SK-N-SH (cell line): ENCODE results near the gene BCAR3. TPM values are rescaled to one million over a fixed set of nuclear protein-coding genes. Genes with fewer than 3 reads are reported as not detected.

Experiments
- CTCF ChIA-PET: fragments of 300-600, 350-600 bp; formaldehyde crosslinking; extraction: SDS; loops from one replicate; lab custom pipeline; 2021; lab: Yijun Ruan, JAX
- POLR2A ChIA-PET: fragments of 350-600 bp; sonication (Branson Sonifier 250); formaldehyde crosslinking; extraction: SDS; loops from one replicate; lab custom pipeline; 2020; ENCODE audit warnings: antibody characterized with exemption, inconsistent platforms; lab: Yijun Ruan, JAX
- DNase-seq: peaks from one replicate; pipeline ENCODE4 v3.0.0; 2012
- H2AFZ ChIP-seq: fragments of 200-600 bp; sonication (generic); 2 replicates; pipeline ENCODE4 v1.8.1; 2016; ENCODE audit warnings: antibody characterized with exemption, mild to moderate bottlenecking, low read depth
- H3F3A ChIP-seq: fragments of 200-600 bp; sonication (generic); replicated peaks from 2 replicates; pipeline ENCODE3; 2016; ENCODE audit warnings: antibody characterized with exemption, mild to moderate bottlenecking; ENCODE audit not compliant: insufficient read depth
- H3K27ac ChIP-seq, 2 experiments: fragments of 200-500 bp in 1 of 2; fragments of 200-600 bp in 1 of 2; sonication (Bioruptor generic) in 1 of 2; sonication (generic), shearing (Covaris generic) in 1 of 2; 2 replicates each; pipeline versions ENCODE4 v1.5.1 to v1.6.1; 2014 to 2016; ENCODE audit warnings: low read depth in 2 of 2, inconsistent platforms in 1 of 2, low read length in 1 of 2, mild to moderate bottlenecking in 1 of 2, mixed read lengths in 1 of 2
- H3K27me3 ChIP-seq: fragments of 200-600 bp; sonication (generic), shearing (Covaris generic); 2 replicates; pipeline ENCODE4 v1.6.1; 2016; ENCODE audit warnings: mixed run types; ENCODE audit not compliant: insufficient read depth
- H3K36me3 ChIP-seq, 2 experiments: fragments of 200-500 bp in 1 of 2; fragments of 200-600 bp in 1 of 2; sonication (Bioruptor generic) in 1 of 2; sonication (generic) in 1 of 2; replicated peaks in 1 of 2; 2 replicates each; pipeline versions ENCODE3 to v1.5.1; 2014 to 2016; ENCODE audit warnings: low read length in 1 of 2, mild to moderate bottlenecking in 1 of 2; ENCODE audit not compliant: insufficient read depth in 2 of 2, control insufficient read depth in 1 of 2
- H3K4me1 ChIP-seq, 2 experiments: fragments of 200-500 bp in 1 of 2; fragments of 200-600 bp in 1 of 2; sonication (Bioruptor generic) in 1 of 2; sonication (generic), shearing (Covaris generic) in 1 of 2; 2 replicates each; pipeline versions ENCODE4 v1.5.1 to v1.6.1; 2014 to 2016; ENCODE audit warnings: low read depth in 1 of 2, low read length in 1 of 2, mixed run types in 1 of 2; ENCODE audit not compliant: insufficient read depth in 2 of 2, control insufficient read depth in 1 of 2
- H3K4me2 ChIP-seq: fragments of 200-600 bp; sonication (generic), shearing (Covaris generic); 2 replicates; pipeline ENCODE4 v1.6.1; 2017; ENCODE audit warnings: mixed run types
- H3K4me3 ChIP-seq, 2 experiments: fragments of 200-500 bp in 1 of 2; fragments of 200-600 bp in 1 of 2; sonication (Bioruptor generic) in 1 of 2; sonication (generic), shearing (Covaris generic) in 1 of 2; 2 replicates each; pipeline versions ENCODE4 v1.5.1 to v1.8.1; 2014 to 2016; ENCODE audit warnings: low read depth in 2 of 2, inconsistent platforms in 1 of 2, low read length in 1 of 2, mild to moderate bottlenecking in 1 of 2, mixed read lengths in 1 of 2, moderate library complexity in 1 of 2
- H3K79me2 ChIP-seq: fragments of 200-600 bp; sonication (generic); 2 replicates; pipeline ENCODE4 v1.8.1; 2017; ENCODE audit warnings: mild to moderate bottlenecking; ENCODE audit not compliant: insufficient read depth
- H3K9ac ChIP-seq: fragments of 200-600 bp; sonication (generic); 2 replicates; pipeline ENCODE4 v1.6.1; 2017; ENCODE audit warnings: mixed run types
- H3K9me2 ChIP-seq: fragments of 200-600 bp; sonication (generic); 2 replicates; pipeline ENCODE4 v1.6.1; 2017; ENCODE audit warnings: mixed run types
- H3K9me3 ChIP-seq: fragments of 200-600 bp; sonication (generic); 2 replicates; pipeline ENCODE4 v1.6.1; 2017; ENCODE audit warnings: mixed run types, mild to moderate bottlenecking, moderate library complexity
- H4K20me1 ChIP-seq: fragments of 200-600 bp; sonication (generic); 2 replicates; pipeline ENCODE4 v1.6.1; 2017; ENCODE audit warnings: mild to moderate bottlenecking, mixed run types; ENCODE audit not compliant: insufficient read depth
- CHD2 ChIP-seq: fragments of 150-350 bp; IDR thresholded peaks from 2 replicates; pipeline ENCODE4 v1.6.1; 2018; ENCODE audit warnings: low read length; ENCODE audit not compliant: partially characterized antibody
- EP300 ChIP-seq, 2 experiments: IDR thresholded peaks; 2 replicates each; pipeline versions ENCODE4 v1.4.0 to v1.6.1; 2012; ENCODE audit warnings: borderline replicate concordance in 1 of 2, low read depth in 1 of 2, low read length in 1 of 2
- EZH2phosphoT487 ChIP-seq: fragments of 200-600 bp; sonication (generic); IDR thresholded peaks from 2 replicates; pipeline ENCODE4 v1.6.1; 2017; ENCODE audit warnings: low read depth, mixed run types, mild to moderate bottlenecking, antibody characterized with exemption, moderate library complexity, borderline replicate concordance
- FOSL2 ChIP-seq: IDR thresholded peaks from 2 replicates; pipeline ENCODE4 v1.4.0; 2012; ENCODE audit warnings: low read depth, mild to moderate bottlenecking, moderate library complexity, borderline replicate concordance
- GATA2 ChIP-seq: sonication (generic); formaldehyde crosslinking; IDR thresholded peaks from 2 replicates; pipeline ENCODE4 v1.5.0; 2020; ENCODE audit warnings: mild to moderate bottlenecking, missing genetic modification reagents
- JUND ChIP-seq: IDR thresholded peaks from 2 replicates; pipeline ENCODE4 v1.4.0; 2012
- MEF2A ChIP-seq: IDR thresholded peaks from 2 replicates; pipeline ENCODE4 v1.4.0; 2012; ENCODE audit warnings: low read depth, borderline replicate concordance
- MXI1 ChIP-seq: IDR thresholded peaks from 2 replicates; pipeline ENCODE4 v1.6.1; 2012; ENCODE audit warnings: mild to moderate bottlenecking, low read depth, low read length, improper control_type of control experiment
- NFIC ChIP-seq: IDR thresholded peaks from 2 replicates; pipeline ENCODE4 v1.4.0; 2012; ENCODE audit warnings: borderline replicate concordance
- POLR2AphosphoS5 ChIP-seq: IDR thresholded peaks from 2 replicates; pipeline ENCODE4 v1.6.1; 2012; ENCODE audit warnings: low read depth, low read length
- RAD21 ChIP-seq: IDR thresholded peaks from 2 replicates; pipeline ENCODE4 v1.6.1; 2012; ENCODE audit warnings: mild to moderate bottlenecking, low read length
- RXRA ChIP-seq: IDR thresholded peaks from 2 replicates; pipeline ENCODE4 v1.4.0; 2012; ENCODE audit warnings: low read depth, mild to moderate bottlenecking, borderline replicate concordance
- SMC3 ChIP-seq: IDR thresholded peaks from 2 replicates; pipeline ENCODE4 v1.6.1; 2012; ENCODE audit warnings: low read depth, low read length, improper control_type of control experiment
- TAF1 ChIP-seq: IDR thresholded peaks from 2 replicates; pipeline ENCODE4 v1.6.1; 2012; ENCODE audit warnings: low read depth, mild to moderate bottlenecking, low read length, moderate library complexity, borderline replicate concordance
- TCF12 ChIP-seq: IDR thresholded peaks from 2 replicates; pipeline ENCODE4 v1.4.0; 2012
- WGBS: methylation state at CpG from one replicate; pipeline ENCODE4 v1.1.6; 2017; ENCODE audit warnings: low lambda C conversion rate; 5-methylcytosine and 5-hydroxymethylcytosine counted together
- polyA plus RNA-seq, 3 experiments: library from polyadenylated mRNA; depleted of rRNA; stranded (reverse); fragments of >200 nt; gene quantifications; 2 replicates each; pipeline ENCODE4 v1.2.3, GENCODE V29; 2012
- TF ChIP-seq, protein P1 (sequence below): IDR thresholded peaks from 2 replicates; pipeline ENCODE4; 2012
- TF ChIP-seq, protein P2 (sequence below): IDR thresholded peaks from 2 replicates; pipeline ENCODE4 v1.4.0; 2012; ENCODE audit warnings: low read depth
- TF ChIP-seq, protein P3 (sequence below): IDR thresholded peaks from 2 replicates; pipeline ENCODE4 v1.6.1; 2012; ENCODE audit warnings: mild to moderate bottlenecking, low read depth, low read length, moderate library complexity

The BCAR3 gene
- polyA plus RNA-seq, 1 of the 3 experiments (the other 2 are of a cell fraction), result 58.4 TPM

DNA sequence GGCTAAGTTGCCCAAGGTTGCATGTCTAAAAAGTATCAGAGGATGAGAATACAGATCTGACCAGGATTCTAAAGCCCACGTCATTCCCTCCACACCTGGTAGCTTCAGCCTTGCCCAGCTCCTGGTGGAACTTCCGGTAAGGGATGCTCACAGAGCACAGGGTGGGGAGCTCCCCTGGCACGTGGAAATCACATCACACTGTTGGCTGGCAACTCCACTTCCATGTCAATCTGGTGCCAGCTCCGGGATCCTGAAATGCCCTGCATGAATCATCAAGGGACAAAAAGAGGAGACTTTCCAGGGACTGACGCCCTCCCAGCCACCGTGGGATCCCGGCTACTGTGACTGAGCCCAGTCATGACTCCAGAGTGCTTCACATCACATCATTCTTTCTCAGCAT, 12.4 kb upstream of the BCAR3 start:
- POLR2A ChIA-PET, result no interaction called here
- H3K27ac ChIP-seq, result peak overlapping the region in 1 of 2 experiments; percentile 94; a peak in 3 of 4 replicates
- no peak for DNase-seq

DNA sequence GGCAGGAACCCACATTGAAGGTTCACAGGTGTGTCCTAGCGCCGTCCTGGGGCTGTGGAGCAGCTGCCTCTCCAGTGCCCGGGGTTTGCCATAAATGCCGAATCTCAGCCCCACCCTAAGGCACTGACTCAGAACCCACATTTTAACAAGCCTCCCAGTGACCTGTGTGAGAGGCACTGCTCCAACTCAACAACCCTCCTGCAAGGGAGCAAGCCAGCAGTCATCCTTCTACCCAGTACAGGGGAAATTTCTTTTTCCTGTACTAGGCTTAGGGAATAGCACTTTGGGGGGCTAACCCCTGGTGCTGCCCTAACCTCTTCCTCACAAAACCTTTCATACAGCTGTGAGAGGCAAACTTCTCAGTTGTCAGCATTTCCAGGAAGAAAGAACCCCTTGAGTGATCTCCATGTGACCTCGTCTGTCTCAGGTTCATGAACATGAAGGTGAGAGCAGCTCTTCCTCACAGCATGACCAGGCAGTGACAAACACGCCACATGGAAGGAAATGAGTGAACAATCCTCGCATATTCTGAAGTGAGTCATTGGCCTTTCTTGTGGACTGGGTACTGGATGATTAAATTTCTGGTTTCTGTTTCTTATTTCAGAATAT, 11.4 kb upstream of the BCAR3 start:
- Histone ChIP-seq H3K4me3 (no peak overlapping the region), H3F3A (peaks cover 32% of the 10 kb centered on the region), H3K9ac (peak overlapping the region; percentile 76), H3K9me2 (no peaks in the 10 kb centered on the region), H2AFZ (no peak overlapping the region), H3K27ac (peak overlapping the region; percentile 35 to 94), H3K4me2 (peak overlapping the region; percentile 74), H3K36me3 (no peaks in the 10 kb centered on the region), H3K27me3 (no peaks in the 10 kb centered on the region), H3K4me1 (peaks cover 20 to 54% of the 10 kb centered on the region in 2 experiments; a peak in 3 of 4 replicates), H3K79me2 (peaks cover 12% of the 10 kb centered on the region; the same call in 1 of the 2 replicates), H3K9me3 (no peaks in the 10 kb centered on the region), H4K20me1 (no peaks in the 10 kb centered on the region)
- CTCF ChIA-PET, result interaction anchor here (0.7 to 3.1 kb wide), 4 partner anchors 9 to 120 kb away, joined by 3 to 13 read pairs (median 8); partner anchors contain the start of gene BCAR3
- 37% methylated on average over 7 of the region's 7 CpGs for WGBS
- POLR2A ChIA-PET, result no interaction called here
- no peak for DNase-seq
- no peak for TF ChIP-seq SMC3
- 0 out of 2 replicates have a peak, but pooled peaks have one; percentile 2 for TF ChIP-seq TAF1
- TF ChIP-seq, protein P1, sequence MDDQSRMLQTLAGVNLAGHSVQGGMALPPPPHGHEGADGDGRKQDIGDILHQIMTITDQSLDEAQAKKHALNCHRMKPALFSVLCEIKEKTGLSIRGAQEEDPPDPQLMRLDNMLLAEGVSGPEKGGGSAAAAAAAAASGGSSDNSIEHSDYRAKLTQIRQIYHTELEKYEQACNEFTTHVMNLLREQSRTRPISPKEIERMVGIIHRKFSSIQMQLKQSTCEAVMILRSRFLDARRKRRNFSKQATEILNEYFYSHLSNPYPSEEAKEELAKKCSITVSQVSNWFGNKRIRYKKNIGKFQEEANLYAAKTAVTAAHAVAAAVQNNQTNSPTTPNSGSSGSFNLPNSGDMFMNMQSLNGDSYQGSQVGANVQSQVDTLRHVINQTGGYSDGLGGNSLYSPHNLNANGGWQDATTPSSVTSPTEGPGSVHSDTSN, result peak; percentile 70
- TF ChIP-seq POLR2AphosphoS5, result peak; percentile 75; the same call in 1 of the 2 replicates
- TF ChIP-seq EZH2phosphoT487, result no peak
- peak; percentile 90 for TF ChIP-seq FOSL2
- peak; percentile 84 for TF ChIP-seq JUND
- peak; percentile 62; the same call in 1 of the 2 replicates for TF ChIP-seq NFIC
- TF ChIP-seq MXI1, result no peak
- TF ChIP-seq MEF2A, result 0 out of 2 replicates have a peak, but pooled peaks have one; percentile 17
- TF ChIP-seq, protein P2, sequence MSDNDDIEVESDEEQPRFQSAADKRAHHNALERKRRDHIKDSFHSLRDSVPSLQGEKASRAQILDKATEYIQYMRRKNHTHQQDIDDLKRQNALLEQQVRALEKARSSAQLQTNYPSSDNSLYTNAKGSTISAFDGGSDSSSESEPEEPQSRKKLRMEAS, result peak; percentile 98
- TF ChIP-seq RAD21, result no peak
- peak; percentile 89; the same call in 1 of the 2 replicates for TF ChIP-seq RXRA
- TF ChIP-seq, protein P3, sequence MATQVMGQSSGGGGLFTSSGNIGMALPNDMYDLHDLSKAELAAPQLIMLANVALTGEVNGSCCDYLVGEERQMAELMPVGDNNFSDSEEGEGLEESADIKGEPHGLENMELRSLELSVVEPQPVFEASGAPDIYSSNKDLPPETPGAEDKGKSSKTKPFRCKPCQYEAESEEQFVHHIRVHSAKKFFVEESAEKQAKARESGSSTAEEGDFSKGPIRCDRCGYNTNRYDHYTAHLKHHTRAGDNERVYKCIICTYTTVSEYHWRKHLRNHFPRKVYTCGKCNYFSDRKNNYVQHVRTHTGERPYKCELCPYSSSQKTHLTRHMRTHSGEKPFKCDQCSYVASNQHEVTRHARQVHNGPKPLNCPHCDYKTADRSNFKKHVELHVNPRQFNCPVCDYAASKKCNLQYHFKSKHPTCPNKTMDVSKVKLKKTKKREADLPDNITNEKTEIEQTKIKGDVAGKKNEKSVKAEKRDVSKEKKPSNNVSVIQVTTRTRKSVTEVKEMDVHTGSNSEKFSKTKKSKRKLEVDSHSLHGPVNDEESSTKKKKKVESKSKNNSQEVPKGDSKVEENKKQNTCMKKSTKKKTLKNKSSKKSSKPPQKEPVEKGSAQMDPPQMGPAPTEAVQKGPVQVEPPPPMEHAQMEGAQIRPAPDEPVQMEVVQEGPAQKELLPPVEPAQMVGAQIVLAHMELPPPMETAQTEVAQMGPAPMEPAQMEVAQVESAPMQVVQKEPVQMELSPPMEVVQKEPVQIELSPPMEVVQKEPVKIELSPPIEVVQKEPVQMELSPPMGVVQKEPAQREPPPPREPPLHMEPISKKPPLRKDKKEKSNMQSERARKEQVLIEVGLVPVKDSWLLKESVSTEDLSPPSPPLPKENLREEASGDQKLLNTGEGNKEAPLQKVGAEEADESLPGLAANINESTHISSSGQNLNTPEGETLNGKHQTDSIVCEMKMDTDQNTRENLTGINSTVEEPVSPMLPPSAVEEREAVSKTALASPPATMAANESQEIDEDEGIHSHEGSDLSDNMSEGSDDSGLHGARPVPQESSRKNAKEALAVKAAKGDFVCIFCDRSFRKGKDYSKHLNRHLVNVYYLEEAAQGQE, result 0 out of 2 replicates have a peak, but pooled peaks have one; percentile 31

More for the DNA sequence above, 12.4 kb upstream of the BCAR3 start:
- Histone ChIP-seq H4K20me1 (no peaks in the 10 kb centered on the region), H3F3A (peaks cover 32% of the 10 kb centered on the region), H3K4me1 (peaks cover 20 to 53% of the 10 kb centered on the region in 2 experiments; a peak in 3 of 4 replicates), H3K9ac (peak overlapping the region; percentile 76; the same call in 1 of the 2 replicates), H3K4me2 (peak overlapping the region; percentile 74), H2AFZ (no peak overlapping the region), H3K9me2 (no peaks in the 10 kb centered on the region), H3K9me3 (no peaks in the 10 kb centered on the region), H3K36me3 (no peaks in the 10 kb centered on the region), H3K79me2 (peaks cover 12% of the 10 kb centered on the region; the same call in 1 of the 2 replicates), H3K27me3 (no peaks in the 10 kb centered on the region), H3K4me3 (no peak overlapping the region)
- CTCF ChIA-PET, result interaction anchor here (0.9 to 2.8 kb wide), 2 partner anchors 12 to 120 kb away, joined by 3 to 13 read pairs; partner anchors contain the start of gene BCAR3
- TF ChIP-seq JUND, result 0 out of 2 replicates have a peak, but pooled peaks have one; percentile 17
- TF ChIP-seq, protein P1, result no peak
- no peak for TF ChIP-seq SMC3
- no peak for TF ChIP-seq CHD2
- no peak for TF ChIP-seq GATA2 (CRISPR knock-in tag)
- TF ChIP-seq, protein P2, result peak; percentile 65; the same call in 1 of the 2 replicates
- no peak for TF ChIP-seq EP300 (IDR thresholded peaks at IDR 0.05; ENCODE audit: borderline replicate concordance in 1 of 2, low read depth in 1 of 2, low read length in 1 of 2)
- no peak for TF ChIP-seq TCF12
- WGBS, result 35% methylated on average over 7 of the region's 7 CpGs
